ENCODE measurements around the gene UBTD1.
"Not testable (repeated sequence)": the region's sequence is repeated elsewhere in the genome, so short reads cannot be mapped to it uniquely, and the experiment has no call there.

UBTD1 gene

DNA sequence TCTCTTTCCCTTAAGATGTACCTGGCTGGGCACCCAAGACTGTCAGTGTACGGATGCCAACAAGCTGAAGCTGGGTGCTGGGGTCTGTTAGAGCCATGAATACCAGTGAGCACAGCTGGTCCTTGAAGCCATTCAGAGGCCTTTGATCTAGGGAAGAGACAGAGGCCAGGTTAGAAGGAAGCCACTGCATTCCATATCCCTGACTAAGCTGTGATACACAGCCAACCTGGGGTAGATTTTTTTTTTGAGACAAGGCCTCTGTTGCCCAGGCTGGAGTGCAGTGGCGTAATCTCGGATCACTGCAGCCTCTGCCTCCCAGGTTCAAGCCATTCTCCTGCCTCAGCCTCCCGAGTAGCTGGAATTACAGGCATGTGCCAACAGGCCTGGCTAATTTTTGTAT is 32.0 kb upstream of the UBTD1 start:
- TF ChIP-seq, protein P1, sequence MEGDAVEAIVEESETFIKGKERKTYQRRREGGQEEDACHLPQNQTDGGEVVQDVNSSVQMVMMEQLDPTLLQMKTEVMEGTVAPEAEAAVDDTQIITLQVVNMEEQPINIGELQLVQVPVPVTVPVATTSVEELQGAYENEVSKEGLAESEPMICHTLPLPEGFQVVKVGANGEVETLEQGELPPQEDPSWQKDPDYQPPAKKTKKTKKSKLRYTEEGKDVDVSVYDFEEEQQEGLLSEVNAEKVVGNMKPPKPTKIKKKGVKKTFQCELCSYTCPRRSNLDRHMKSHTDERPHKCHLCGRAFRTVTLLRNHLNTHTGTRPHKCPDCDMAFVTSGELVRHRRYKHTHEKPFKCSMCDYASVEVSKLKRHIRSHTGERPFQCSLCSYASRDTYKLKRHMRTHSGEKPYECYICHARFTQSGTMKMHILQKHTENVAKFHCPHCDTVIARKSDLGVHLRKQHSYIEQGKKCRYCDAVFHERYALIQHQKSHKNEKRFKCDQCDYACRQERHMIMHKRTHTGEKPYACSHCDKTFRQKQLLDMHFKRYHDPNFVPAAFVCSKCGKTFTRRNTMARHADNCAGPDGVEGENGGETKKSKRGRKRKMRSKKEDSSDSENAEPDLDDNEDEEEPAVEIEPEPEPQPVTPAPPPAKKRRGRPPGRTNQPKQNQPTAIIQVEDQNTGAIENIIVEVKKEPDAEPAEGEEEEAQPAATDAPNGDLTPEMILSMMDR (IDR thresholded peaks at IDR 0.05; ENCODE audit: borderline replicate concordance, insufficient read depth, low read depth, low read length) = no peak

DNA sequence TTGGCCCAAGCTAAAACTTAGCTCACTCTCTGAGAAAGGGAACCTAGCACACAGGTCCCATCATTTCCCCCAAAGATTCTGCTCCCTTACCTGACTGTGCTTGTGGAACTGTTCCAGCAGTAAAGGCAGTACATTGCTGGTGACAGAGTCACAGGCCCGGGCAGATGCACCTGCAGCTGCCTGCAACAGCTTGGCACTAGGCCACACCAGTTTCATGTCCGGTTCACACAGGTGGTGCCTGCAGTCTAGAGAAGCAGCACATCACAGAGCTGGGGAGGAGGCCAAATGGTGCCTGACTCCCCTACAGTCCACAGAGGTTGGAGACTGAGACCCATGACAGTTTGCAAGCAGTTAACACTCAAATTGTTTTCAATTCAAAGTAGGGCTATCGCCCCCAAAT is 30.6 kb upstream of the UBTD1 start:
- TF ChIP-seq, protein P1 (IDR thresholded peaks at IDR 0.05; ENCODE audit: borderline replicate concordance, insufficient read depth, low read depth, low read length) = no peak
- no peak overlapping the region for H3K4me3 ChIP-seq (ENCODE audit: low read depth, low read length)

More for the DNA sequence above, 32.0 kb upstream of the UBTD1 start:
- no peak overlapping the region for H3K4me3 ChIP-seq (ENCODE audit: low read depth, low read length)

DNA sequence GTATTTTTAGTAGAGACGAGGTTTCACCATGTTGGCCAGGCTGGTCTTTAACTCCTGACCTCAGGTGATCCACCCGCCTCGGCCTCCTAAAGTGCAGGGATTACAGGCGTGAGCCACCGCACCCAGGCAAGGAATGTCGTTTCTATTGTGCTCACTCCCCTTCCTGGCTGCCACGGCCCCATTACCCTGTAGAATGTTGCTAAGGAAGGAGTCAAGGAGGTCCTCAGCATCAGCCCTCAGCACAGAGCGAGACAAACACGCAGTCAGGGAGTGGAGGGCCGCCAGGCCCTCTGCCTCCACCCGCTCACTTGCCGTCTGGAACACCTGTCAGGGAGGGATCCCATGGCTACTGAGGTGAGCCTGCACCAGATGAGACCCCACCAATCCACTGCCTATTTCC is 29.9 kb upstream of the UBTD1 start:
- not testable (repeated sequence) for H3K4me3 ChIP-seq (ENCODE audit: low read depth, low read length)

DNA sequence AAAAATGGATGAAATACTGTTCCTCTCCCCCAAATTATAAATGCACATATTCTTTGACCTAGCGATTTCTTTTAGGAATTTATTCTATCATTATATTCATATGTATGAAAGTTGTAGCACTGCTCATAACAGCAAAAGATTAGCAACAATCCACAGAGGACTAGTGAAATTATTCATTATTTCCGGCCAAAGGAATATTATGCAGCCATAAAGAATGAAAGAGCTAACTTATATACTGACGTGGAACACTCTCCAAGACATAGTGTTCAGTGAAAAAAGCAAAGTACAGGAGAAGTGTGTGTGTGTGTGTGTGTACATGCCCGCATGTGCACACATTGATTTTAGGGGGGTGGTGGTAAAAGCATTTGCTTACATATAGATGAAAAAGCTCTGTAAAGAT is 23.8 kb upstream of the UBTD1 start:
- H3K4me3 ChIP-seq (ENCODE audit: low read depth, low read length) = no peak overlapping the region
- TF ChIP-seq, protein P1 (IDR thresholded peaks at IDR 0.05; ENCODE audit: borderline replicate concordance, insufficient read depth, low read depth, low read length) = no peak

DNA sequence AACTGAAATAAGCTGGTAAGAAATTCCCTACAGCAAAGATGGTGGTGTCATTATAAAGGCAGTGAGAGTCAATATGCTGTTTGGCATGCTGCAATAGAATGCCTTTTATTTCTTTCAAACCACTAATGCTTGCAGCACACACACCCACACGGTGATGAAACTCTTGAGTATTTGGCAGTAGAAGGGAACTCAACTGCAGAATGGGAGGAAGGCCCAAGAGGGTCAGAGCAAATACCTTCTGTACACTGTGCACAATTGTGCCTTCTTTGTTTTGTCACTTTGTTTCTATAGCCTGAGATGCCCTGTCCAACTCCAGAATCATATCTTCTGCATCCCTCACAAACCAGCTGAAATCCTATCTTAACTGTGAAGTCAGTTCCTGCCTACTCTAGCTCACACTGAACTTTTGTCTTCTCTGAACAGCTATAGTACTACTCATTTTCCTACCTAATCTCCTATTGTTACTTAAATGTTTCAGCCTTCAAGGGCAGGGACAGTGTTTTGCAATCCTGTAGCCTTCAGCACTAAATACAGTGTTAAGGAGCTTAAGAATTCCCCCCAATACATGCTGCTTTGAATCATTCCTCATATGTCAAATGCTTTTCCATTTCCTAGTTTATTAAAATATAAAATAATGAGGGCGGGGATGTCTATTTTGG is 22.7 kb upstream of the UBTD1 start:
- TF ChIP-seq, protein P1 (IDR thresholded peaks at IDR 0.05; ENCODE audit: borderline replicate concordance, insufficient read depth, low read depth, low read length) = no peak
- no peak overlapping the region for H3K4me3 ChIP-seq (ENCODE audit: low read depth, low read length)

DNA sequence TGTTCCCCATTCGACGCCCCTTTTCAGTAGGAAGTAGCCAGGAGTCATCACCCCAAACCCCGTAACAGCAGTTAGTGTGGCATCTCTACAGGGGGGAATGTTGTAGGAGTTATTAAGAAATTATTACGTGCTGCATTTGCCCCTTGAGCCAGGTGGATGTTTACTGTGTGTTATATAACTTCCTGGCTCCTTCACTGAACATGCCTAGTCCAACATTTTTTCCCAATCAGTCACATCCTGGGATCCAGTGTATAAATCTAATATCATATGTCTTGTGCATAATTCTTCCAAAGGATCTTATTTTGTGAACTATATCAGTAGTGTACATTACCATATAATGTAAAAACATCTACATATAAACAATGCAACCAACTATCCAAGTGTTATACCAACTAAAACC is 19.3 kb upstream of the UBTD1 start:
- H3K4me3 ChIP-seq (ENCODE audit: low read depth, low read length) = not testable (repeated sequence)

DNA sequence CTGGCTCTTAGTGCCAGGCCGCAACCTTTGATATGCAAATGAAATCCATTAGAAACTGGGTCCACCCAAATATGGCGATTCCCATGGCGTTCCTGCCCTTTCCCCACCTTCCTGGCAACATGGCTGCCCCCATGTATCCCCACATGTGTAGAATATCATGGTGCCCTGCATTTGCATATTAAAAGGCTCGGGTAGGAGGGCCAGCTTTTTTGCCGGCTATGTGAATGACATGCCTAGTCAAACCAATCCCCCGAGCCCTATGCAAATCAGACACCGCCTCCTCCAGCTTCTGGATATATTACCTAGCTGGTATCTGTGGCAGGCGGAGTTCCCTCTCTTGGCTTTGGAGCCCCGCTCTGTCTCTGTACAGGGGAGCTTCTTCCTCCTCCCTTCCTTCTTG is 18.8 kb upstream of the UBTD1 start:
- TF ChIP-seq, protein P1 (IDR thresholded peaks at IDR 0.05; ENCODE audit: borderline replicate concordance, insufficient read depth, low read depth, low read length) = no peak
- H3K4me3 ChIP-seq (ENCODE audit: low read depth, low read length) = no peak overlapping the region

DNA sequence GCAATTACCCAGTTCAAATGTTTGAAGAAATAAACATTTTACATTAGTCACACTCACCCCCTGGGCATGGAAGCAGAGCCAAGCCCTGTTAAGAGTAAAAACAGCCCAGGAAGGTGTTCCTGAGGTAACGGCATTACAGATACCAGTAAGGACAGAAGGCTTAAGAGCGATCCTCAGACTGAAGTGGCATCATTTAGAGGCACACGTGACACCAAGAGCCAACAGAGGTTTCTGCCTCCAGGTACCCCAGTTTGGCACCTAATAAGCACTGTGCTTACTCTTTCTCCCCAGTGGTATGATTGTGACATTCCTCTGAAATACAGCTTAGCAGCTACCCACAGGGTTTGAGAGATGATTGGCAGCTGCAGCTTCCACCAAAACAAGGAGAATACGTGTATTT is 17.7 kb upstream of the UBTD1 start:
- no peak overlapping the region for H3K4me3 ChIP-seq (ENCODE audit: low read depth, low read length)
- TF ChIP-seq, protein P1 (IDR thresholded peaks at IDR 0.05; ENCODE audit: borderline replicate concordance, insufficient read depth, low read depth, low read length) = no peak
